Panc1 (cell line): ENCODE results near the gene FRYL. TPM values are rescaled to one million over a fixed set of nuclear protein-coding genes. Genes with fewer than 3 reads are reported as not detected.

ENCODE experiments used
- ATAC-seq: fragments of 200-7000 bp; cut with Tn5 transposase; 2 replicates; pipeline ENCODE4 v1.9.1; 2020; ENCODE audit warnings: mild to moderate bottlenecking, moderate library complexity
- BruUV-seq: library from RNA; stranded (reverse); fragments of 400-500 nt; replicated peaks from 2 replicates; lab custom pipeline; 2021; lab: Mats Ljungman, UMichigan
- CTCF ChIA-PET: fragments of 300-600 bp; sonication (Branson Sonifier 250); formaldehyde crosslinking; loops from one replicate; lab custom pipeline; 2022; ENCODE audit warnings: antibody characterized with exemption; lab: Charles Lee
- POLR2A ChIA-PET: fragments of 300-600 bp; sonication (Branson Sonifier 250); formaldehyde crosslinking; loops from one replicate; lab custom pipeline; 2022; ENCODE audit warnings: antibody characterized with exemption; lab: Charles Lee
- DNase-seq: peaks from one replicate; pipeline ENCODE4 v3.0.0-alpha.2; 2010; ENCODE audit warnings: low read depth, low spot score
- H3K27ac ChIP-seq: 2 replicates; pipeline ENCODE4 v1.5.1; 2011; ENCODE audit warnings: mild to moderate bottlenecking, low read length, inconsistent platforms
- H3K27me3 ChIP-seq: fragments of 200-500 bp; sonication (Bioruptor generic); 2 replicates; pipeline ENCODE4 v1.6.0; 2014; ENCODE audit warnings: low read length, inconsistent platforms; ENCODE audit not compliant: control insufficient read depth, insufficient read depth
- H3K36me3 ChIP-seq: fragments of 200-500 bp; sonication (Bioruptor generic); 2 replicates; pipeline ENCODE4 v1.5.1; 2014; ENCODE audit warnings: inconsistent platforms, mild to moderate bottlenecking, low read length, moderate library complexity; ENCODE audit not compliant: control insufficient read depth, insufficient read depth
- H3K4me1 ChIP-seq: 2 replicates; pipeline ENCODE4 v1.5.1; 2011; ENCODE audit warnings: inconsistent platforms, mild to moderate bottlenecking, low read length, moderate library complexity; ENCODE audit not compliant: control insufficient read depth, insufficient read depth
- H3K4me3 ChIP-seq, 2 experiments: 2 replicates each; pipeline ENCODE4 v1.5.1; 2011 to 2012; ENCODE audit warnings: low read depth in 2 of 2, low read length in 2 of 2, mild to moderate bottlenecking in 2 of 2, inconsistent platforms in 1 of 2, moderate library complexity in 1 of 2
- H3K9me3 ChIP-seq: fragments of 200-500 bp; sonication (Bioruptor generic); 2 replicates; pipeline ENCODE4 v1.5.1; 2014; ENCODE audit warnings: low read depth, mild to moderate bottlenecking, inconsistent platforms, low read length, moderate library complexity; ENCODE audit not compliant: control insufficient read depth, insufficient read depth
- POLR2AphosphoS5 ChIP-seq: IDR thresholded peaks from 2 replicates; pipeline ENCODE4 v1.6.1; 2012; ENCODE audit warnings: mild to moderate bottlenecking, low read depth, low read length, moderate library complexity
- SIN3A ChIP-seq: IDR thresholded peaks from 2 replicates; pipeline ENCODE4 v1.6.1; 2012; ENCODE audit warnings: low read depth, mild to moderate bottlenecking, low read length, moderate library complexity, borderline replicate concordance; ENCODE audit not compliant: insufficient read depth
- TCF7L2 ChIP-seq: IDR thresholded peaks from 2 replicates; pipeline ENCODE4 v1.6.1; 2011; ENCODE audit warnings: mild to moderate bottlenecking, low read depth, low read length, inconsistent platforms
- in situ Hi-C: cut with HindIII; loops from 2 replicates; pipeline ENCODE4 v1.10.0; 2016; ENCODE audit warnings: low sequenced_read_pairs, low pct_unique_long_range_greater_than_20kb
- intact Hi-C: fragments of 100-400 bp; cut with micrococcal nuclease; formaldehyde crosslinking; loops from one replicate; pipeline ENCODE4 v1.10.0; 2022; ENCODE audit not compliant: unreplicated experiment
- total RNA-seq: library from RNA; stranded (reverse); gene quantifications from one replicate; pipeline ENCODE4 v1.2.1, GENCODE V29; 2021; ENCODE audit not compliant: unreplicated experiment
- TF ChIP-seq, protein P1 (sequence below): fragments of 450-650 bp; IDR thresholded peaks from 2 replicates; pipeline ENCODE4 v1.5.1; 2017; ENCODE audit warnings: mild to moderate bottlenecking
- TF ChIP-seq, protein P2 (sequence below), 2 experiments: IDR thresholded peaks; 2 replicates each; pipeline ENCODE4 v1.6.1; 2011 to 2012; ENCODE audit warnings: low read depth in 2 of 2, control low read depth in 1 of 2, low read length in 1 of 2, mild to moderate bottlenecking in 1 of 2, moderate library complexity in 1 of 2; ENCODE audit not compliant: insufficient read depth in 1 of 2

The FRYL gene
- total RNA-seq, 1 experiment from 2014 or later, result 47.5 TPM

DNA sequence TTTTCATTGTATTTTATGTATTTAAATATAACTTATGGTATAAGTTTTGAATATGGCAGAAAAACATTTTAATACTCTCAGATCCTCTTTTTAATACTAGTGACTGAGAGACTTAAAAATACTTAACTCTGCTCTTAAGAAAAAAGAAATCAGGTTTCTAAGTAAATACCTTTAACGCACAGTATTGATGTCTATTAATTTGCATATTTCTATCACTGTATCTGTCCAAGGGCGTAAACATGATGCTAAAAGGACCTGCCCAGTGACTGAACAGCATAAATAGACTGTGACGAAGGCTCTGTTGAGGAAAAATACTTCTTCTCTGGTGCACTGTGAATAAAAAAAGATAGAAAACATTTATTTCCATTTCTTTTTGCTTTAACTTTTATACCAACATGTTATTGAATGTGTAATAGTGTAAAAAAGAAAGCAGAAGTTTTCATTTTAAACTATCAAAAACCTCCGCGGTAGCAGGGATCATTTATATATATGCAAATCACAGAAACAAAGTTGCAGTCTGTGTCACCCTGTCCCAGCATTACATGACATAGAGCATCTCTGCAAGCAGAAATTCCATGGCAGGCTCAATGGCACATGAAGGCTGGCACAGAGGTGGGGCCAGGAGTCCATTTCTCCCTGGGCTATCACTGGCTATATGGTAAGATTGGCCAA, 214.6 kb downstream of the FRYL start:
- TF ChIP-seq, protein P1, sequence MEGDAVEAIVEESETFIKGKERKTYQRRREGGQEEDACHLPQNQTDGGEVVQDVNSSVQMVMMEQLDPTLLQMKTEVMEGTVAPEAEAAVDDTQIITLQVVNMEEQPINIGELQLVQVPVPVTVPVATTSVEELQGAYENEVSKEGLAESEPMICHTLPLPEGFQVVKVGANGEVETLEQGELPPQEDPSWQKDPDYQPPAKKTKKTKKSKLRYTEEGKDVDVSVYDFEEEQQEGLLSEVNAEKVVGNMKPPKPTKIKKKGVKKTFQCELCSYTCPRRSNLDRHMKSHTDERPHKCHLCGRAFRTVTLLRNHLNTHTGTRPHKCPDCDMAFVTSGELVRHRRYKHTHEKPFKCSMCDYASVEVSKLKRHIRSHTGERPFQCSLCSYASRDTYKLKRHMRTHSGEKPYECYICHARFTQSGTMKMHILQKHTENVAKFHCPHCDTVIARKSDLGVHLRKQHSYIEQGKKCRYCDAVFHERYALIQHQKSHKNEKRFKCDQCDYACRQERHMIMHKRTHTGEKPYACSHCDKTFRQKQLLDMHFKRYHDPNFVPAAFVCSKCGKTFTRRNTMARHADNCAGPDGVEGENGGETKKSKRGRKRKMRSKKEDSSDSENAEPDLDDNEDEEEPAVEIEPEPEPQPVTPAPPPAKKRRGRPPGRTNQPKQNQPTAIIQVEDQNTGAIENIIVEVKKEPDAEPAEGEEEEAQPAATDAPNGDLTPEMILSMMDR, result no peak
- TF ChIP-seq SIN3A (no peak), TCF7L2 (no peak), POLR2AphosphoS5 (no peak)
- TF ChIP-seq, protein P2, sequence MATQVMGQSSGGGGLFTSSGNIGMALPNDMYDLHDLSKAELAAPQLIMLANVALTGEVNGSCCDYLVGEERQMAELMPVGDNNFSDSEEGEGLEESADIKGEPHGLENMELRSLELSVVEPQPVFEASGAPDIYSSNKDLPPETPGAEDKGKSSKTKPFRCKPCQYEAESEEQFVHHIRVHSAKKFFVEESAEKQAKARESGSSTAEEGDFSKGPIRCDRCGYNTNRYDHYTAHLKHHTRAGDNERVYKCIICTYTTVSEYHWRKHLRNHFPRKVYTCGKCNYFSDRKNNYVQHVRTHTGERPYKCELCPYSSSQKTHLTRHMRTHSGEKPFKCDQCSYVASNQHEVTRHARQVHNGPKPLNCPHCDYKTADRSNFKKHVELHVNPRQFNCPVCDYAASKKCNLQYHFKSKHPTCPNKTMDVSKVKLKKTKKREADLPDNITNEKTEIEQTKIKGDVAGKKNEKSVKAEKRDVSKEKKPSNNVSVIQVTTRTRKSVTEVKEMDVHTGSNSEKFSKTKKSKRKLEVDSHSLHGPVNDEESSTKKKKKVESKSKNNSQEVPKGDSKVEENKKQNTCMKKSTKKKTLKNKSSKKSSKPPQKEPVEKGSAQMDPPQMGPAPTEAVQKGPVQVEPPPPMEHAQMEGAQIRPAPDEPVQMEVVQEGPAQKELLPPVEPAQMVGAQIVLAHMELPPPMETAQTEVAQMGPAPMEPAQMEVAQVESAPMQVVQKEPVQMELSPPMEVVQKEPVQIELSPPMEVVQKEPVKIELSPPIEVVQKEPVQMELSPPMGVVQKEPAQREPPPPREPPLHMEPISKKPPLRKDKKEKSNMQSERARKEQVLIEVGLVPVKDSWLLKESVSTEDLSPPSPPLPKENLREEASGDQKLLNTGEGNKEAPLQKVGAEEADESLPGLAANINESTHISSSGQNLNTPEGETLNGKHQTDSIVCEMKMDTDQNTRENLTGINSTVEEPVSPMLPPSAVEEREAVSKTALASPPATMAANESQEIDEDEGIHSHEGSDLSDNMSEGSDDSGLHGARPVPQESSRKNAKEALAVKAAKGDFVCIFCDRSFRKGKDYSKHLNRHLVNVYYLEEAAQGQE (IDR thresholded peaks at IDR 0.05; ENCODE audit: insufficient read depth in 1 of 2, low read depth in 2 of 2, low read length in 1 of 2), result no peak
- intact Hi-C loops, result no loop called here
- Histone ChIP-seq H3K4me3 (no peak overlapping the region), H3K27me3 (no peaks in the 10 kb centered on the region), H3K9me3 (no peaks in the 10 kb centered on the region), H3K27ac (no peak overlapping the region), H3K36me3 (peaks cover 8% of the 10 kb centered on the region), H3K4me1 (no peaks in the 10 kb centered on the region)
- in situ Hi-C loops, result no loop called here
- no TSS peak for BruUV-seq
- no peak for DNase-seq
- ChIA-PET POLR2A (no interaction called here), CTCF (no interaction called here)
- ATAC-seq, result no peak

DNA sequence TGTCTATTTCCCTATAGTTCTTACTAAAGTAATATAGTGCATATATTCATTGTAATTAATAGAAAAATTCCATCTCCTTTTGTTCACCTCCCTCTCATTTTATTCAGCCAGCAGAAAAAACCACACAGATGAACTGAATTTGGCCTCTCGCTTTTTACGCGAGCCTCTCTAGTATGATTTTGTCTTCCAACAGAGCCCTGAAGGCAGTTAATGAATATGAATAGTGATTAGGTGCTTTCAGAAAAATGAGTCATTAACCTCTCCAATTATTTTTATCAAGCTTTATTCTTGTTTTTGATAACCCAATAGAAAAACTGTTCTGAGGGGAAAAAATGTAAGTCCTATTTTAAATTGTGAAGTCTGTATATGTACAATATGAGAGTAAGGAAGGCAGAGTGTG, 215.9 kb downstream of the FRYL start:
- H3K36me3 ChIP-seq, result peaks cover 4% of the 10 kb centered on the region
- no peaks in the 10 kb centered on the region for H3K9me3 ChIP-seq
- no peak overlapping the region for H3K27ac ChIP-seq
- intact Hi-C loops, result no loop called here
- no peaks in the 10 kb centered on the region for H3K27me3 ChIP-seq
- POLR2A ChIA-PET, result no interaction called here
- BruUV-seq, result no TSS peak
- no peak for TF ChIP-seq SIN3A
- no peak for TF ChIP-seq TCF7L2
- TF ChIP-seq, protein P2 (IDR thresholded peaks at IDR 0.05; ENCODE audit: insufficient read depth in 1 of 2, low read depth in 2 of 2, low read length in 1 of 2), result no peak
- TF ChIP-seq POLR2AphosphoS5, result no peak
- TF ChIP-seq, protein P1, result no peak
- in situ Hi-C loops, result no loop called here
- H3K4me3 ChIP-seq, result no peak overlapping the region
- CTCF ChIA-PET, result no interaction called here
- H3K4me1 ChIP-seq, result no peaks in the 10 kb centered on the region
- no peak for ATAC-seq
- no peak for DNase-seq
